ENCODE data around the gene ARHGAP45. TPM values are rescaled to one million over a fixed set of nuclear protein-coding genes. Genes with fewer than 3 reads are reported as not detected.

Gene ARHGAP45
- total and polyA plus RNA-seq, 9 of the 15 experiments (the other 6 are each of a cell fraction or from before 2014, with no cell fraction given): 0.08 to 22.1 (median 4.2) TPM

DNA sequence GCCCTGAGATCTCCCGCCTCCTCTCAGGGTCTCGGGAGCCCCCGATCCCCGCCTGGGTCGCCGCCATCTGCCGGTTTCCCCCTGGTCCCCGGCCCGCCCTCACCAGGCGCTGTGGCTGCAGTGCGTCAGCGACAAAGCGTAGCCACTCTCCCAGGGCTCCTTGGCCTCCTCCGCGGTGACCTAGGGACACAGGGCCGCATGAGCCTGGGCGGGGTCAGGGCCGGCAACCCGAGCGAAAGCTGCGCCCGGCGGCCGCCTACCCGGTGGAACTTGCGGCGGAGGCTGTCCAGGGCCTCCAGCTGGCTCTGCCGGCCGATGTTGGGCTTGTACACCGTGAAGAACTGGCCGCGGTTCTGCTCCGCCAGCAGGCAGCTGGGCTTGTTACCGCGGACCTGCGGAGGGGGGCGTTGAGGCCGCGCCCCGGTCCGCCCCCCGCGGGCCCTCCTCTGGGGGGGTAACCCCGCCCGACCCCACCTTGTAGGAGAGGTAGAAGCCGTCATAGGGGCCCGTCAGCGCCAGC lies 42.1 kb downstream of the ARHGAP45 start (continued):
- TF ChIP-seq BCL6 (CRISPR knock-in tag; IDR thresholded peaks at IDR 0.05) (no peak), NR2C2 (CRISPR knock-in tag; IDR thresholded peaks at IDR 0.05) (no peak), NR2C2 (tag; IDR thresholded peaks at IDR 0.05) (no peak), FIP1L1 (IDR thresholded peaks at IDR 0.05; ENCODE audit: low read depth, low read length, poor library complexity, severe bottlenecking) (peak; percentile 44), KHSRP (IDR thresholded peaks at IDR 0.05) (no peak), SNAPC5 (CRISPR knock-in tag; IDR thresholded peaks at IDR 0.05) (no peak), ZNF184 (CRISPR knock-in tag; IDR thresholded peaks at IDR 0.05) (no peak), E2F3 (CRISPR knock-in tag; IDR thresholded peaks at IDR 0.05) (no peak), ATF3 (IDR thresholded peaks at IDR 0.05) (peak; percentile 27; the same call in 1 of the 2 replicates), ATF3 (CRISPR knock-in tag; conservative IDR thresholded peaks at IDR 0.05) (no peak), NR4A1 (CRISPR knock-in tag; IDR thresholded peaks at IDR 0.05) (no peak), NR4A1 (tag; IDR thresholded peaks at IDR 0.05) (no peak), ZNF75A (CRISPR knock-in tag; IDR thresholded peaks at IDR 0.05) (no peak), MAZ (CRISPR knock-in tag; conservative IDR thresholded peaks at IDR 0.05 in 1 of 2, IDR thresholded peaks at IDR 0.05 in 1 of 2) (no peak), MBD2 (IDR thresholded peaks at IDR 0.05; ENCODE audit: borderline replicate concordance, low read depth) (no peak), ZFPM2 (CRISPR knock-in tag; IDR thresholded peaks at IDR 0.05) (no peak), CC2D1A (IDR thresholded peaks at IDR 0.05) (no peak), ZNF764 (CRISPR knock-in tag; IDR thresholded peaks at IDR 0.05; ENCODE audit: low read depth) (no peak)
- TF ChIP-seq, protein P1, sequence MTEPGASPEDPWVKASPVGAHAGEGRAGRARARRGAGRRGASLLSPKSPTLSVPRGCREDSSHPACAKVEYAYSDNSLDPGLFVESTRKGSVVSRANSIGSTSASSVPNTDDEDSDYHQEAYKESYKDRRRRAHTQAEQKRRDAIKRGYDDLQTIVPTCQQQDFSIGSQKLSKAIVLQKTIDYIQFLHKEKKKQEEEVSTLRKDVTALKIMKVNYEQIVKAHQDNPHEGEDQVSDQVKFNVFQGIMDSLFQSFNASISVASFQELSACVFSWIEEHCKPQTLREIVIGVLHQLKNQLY (CRISPR knock-in tag; conservative IDR thresholded peaks at IDR 0.05): no peak
- TF ChIP-seq, protein P2, sequence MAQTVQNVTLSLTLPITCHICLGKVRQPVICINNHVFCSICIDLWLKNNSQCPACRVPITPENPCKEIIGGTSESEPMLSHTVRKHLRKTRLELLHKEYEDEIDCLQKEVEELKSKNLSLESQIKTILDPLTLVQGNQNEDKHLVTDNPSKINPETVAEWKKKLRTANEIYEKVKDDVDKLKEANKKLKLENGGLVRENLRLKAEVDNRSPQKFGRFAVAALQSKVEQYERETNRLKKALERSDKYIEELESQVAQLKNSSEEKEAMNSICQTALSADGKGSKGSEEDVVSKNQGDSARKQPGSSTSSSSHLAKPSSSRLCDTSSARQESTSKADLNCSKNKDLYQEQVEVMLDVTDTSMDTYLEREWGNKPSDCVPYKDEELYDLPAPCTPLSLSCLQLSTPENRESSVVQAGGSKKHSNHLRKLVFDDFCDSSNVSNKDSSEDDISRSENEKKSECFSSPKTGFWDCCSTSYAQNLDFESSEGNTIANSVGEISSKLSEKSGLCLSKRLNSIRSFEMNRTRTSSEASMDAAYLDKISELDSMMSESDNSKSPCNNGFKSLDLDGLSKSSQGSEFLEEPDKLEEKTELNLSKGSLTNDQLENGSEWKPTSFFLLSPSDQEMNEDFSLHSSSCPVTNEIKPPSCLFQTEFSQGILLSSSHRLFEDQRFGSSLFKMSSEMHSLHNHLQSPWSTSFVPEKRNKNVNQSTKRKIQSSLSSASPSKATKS (CRISPR knock-in tag; IDR thresholded peaks at IDR 0.05): no peak
- TF ChIP-seq, protein P3, sequence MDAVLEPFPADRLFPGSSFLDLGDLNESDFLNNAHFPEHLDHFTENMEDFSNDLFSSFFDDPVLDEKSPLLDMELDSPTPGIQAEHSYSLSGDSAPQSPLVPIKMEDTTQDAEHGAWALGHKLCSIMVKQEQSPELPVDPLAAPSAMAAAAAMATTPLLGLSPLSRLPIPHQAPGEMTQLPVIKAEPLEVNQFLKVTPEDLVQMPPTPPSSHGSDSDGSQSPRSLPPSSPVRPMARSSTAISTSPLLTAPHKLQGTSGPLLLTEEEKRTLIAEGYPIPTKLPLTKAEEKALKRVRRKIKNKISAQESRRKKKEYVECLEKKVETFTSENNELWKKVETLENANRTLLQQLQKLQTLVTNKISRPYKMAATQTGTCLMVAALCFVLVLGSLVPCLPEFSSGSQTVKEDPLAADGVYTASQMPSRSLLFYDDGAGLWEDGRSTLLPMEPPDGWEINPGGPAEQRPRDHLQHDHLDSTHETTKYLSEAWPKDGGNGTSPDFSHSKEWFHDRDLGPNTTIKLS (IDR thresholded peaks at IDR 0.05; ENCODE audit: borderline replicate concordance, low read depth): no peak
